Measurements from ENCODE around the gene TMEM17. TPM values are rescaled to one million over a fixed set of nuclear protein-coding genes. Genes with fewer than 3 reads are reported as not detected.

Gene TMEM17
- total RNA-seq: 0.87 and 1.6 TPM in 2 replicates

GRCh38 chr2:62505750-62506420 is at the start of gene TMEM17:
TMEM17 (minus strand) TSS chr2:62506195; CDS start chr2:62506129, 66 bp downstream.

Small RNAs within 50 kb of the gene (small RNA-seq; reads per million reads assigned to genes)
- gene AC107083.1: not detected
- not detected for gene RN7SL18P

Other genes with a start within 250 kb of the TMEM17 start
- 36.9 and 64.4 TPM in 2 replicates for gene EHBP1, start 199.5 kb upstream of the TMEM17 start, total RNA-seq